Stimulated activated memory B cell treated with anti-CD40 and anti-IgM and Interleukin-4, amounts not matched to agents 10 μg/mL and 1 μg/mL and 100 μg/mL, for 72 hours (primary cell): ENCODE data around the gene UBC.
A peak's percentile ranks its signal among the peaks of the same experiment; 100 is the strongest.

Experiments used
- ATAC-seq: fragments of 150-1000 bp; cut with Tn5 transposase; 2 replicates; pipeline ENCODE4 v1.10.0; 2021
- H3K27ac Mint-ChIP-seq: one replicate; pipeline ENCODE4 v1.8.0; 2022; ENCODE audit warnings: mild to moderate bottlenecking, mixed read lengths
- H3K27me3 Mint-ChIP-seq: one replicate; pipeline ENCODE4 v1.8.0; 2022; ENCODE audit warnings: mixed read lengths
- H3K36me3 Mint-ChIP-seq: one replicate; pipeline ENCODE4 v1.8.0; 2022; ENCODE audit warnings: mixed read lengths
- H3K4me1 Mint-ChIP-seq: one replicate; pipeline ENCODE4 v1.8.0; 2022; ENCODE audit warnings: mixed read lengths
- H3K4me3 Mint-ChIP-seq: one replicate; pipeline ENCODE4 v1.8.0; 2022; ENCODE audit warnings: mild to moderate bottlenecking, moderate library complexity, mixed read lengths
- H3K9me3 Mint-ChIP-seq: one replicate; pipeline ENCODE4 v1.8.0; 2022; ENCODE audit warnings: mixed read lengths

Gene UBC

DNA sequence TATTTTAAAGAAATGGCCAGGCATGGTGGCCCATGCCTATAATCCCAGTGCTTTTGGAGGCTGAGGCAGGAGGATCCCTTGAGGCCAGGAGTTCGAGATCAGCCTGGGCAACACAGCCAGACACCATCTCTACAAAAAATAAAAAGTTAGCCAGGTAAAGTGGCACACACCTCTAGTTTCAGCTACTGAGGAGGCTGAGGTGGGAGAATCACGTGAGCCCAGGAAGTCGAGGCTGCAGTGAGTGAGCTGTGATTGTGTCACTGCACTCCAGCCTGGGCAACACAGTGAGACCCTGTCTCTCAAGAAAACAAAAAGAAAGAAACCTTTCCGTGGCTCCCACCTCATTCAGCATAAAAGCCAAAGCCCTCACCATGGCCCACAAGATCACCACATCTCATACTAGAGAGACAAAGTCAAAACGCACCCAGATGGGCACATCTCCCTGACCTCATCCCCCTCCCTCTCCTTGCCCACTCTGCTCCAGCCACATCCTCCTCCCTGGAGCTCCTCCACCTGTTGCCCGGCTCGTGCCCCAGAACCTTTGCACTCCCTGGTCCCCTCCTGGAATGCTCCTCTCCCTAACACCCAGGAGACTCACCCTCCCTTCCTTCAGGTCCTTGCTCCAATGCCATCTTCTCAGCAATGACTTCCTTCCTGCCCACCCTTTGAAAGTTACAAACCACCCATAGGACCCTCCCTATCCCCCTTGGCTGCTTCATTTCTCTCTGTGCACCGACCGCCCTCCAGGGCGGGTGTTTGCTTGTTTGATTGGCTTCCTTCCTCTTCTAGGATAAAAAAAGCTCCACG lies 46.0 kb downstream of the UBC start:
- no peaks in the 10 kb centered on the region for H3K27me3 Mint-ChIP-seq
- H3K4me1 Mint-ChIP-seq, result peaks cover 24% of the 10 kb centered on the region
- no peaks in the 10 kb centered on the region for H3K9me3 Mint-ChIP-seq
- peak overlapping the region; percentile 78 for H3K27ac Mint-ChIP-seq
- ATAC-seq, result no peak
- peak overlapping the region; percentile 72 for H3K4me3 Mint-ChIP-seq
- no peaks in the 10 kb centered on the region for H3K36me3 Mint-ChIP-seq

DNA sequence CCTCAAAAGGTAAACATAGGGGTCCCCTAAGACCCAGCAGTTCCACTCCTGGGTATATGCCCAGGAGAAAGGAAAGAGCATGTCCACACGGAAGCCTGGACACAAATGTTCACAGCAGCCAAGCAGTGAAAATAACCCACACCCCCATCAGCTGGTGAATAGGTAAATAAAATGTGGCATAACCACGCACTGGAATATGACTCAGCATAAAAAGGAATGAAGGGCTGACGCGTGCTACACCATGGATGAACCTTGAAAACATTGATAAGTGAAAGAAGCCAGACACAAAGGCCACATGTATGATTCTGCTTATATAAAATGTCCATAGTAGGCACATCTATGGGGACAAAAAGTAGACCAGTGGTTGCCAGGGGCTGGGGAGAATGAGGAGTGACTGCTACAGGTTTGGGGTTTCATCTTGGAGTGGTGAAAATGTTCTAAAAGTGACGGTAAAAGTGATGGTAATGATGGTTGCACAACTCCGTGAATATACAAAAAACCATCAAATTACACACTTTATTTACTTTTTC lies 47.0 kb downstream of the UBC start:
- H3K36me3 Mint-ChIP-seq, result no peaks in the 10 kb centered on the region
- no peak overlapping the region for H3K4me3 Mint-ChIP-seq
- no peak for ATAC-seq
- H3K27ac Mint-ChIP-seq, result peak overlapping the region; percentile 44
- no peaks in the 10 kb centered on the region for H3K9me3 Mint-ChIP-seq
- peaks cover 30% of the 10 kb centered on the region for H3K4me1 Mint-ChIP-seq
- H3K27me3 Mint-ChIP-seq, result no peaks in the 10 kb centered on the region

DNA sequence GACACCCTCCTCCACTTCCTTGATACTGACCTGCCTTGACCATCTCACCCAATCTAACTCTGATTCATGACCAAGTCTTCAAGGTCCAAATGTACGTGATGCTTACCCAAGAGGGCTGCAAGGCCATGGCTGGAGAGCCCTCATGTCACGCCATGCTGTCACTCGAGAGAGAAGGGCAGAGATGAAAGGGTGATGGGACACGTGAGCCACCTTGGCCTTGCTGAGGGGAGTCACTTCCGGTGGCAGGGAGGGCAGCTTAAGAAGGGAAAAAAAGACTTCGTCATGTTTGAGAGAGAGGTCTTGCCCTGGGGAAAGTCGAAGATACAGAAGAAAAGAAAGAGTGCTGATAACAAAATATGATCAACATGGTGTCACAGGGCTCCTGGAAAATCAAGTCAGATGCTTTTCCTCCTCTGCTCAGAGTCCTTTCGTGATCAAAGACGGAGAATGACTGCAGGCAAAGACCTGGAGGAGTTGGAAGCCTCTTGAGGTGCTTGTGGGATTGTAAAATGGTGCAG lies 47.5 kb downstream of the UBC start:
- Mint-ChIP-seq H3K4me3 (no peak overlapping the region), H3K36me3 (no peaks in the 10 kb centered on the region), H3K9me3 (no peaks in the 10 kb centered on the region), H3K27ac (no peak overlapping the region), H3K27me3 (no peaks in the 10 kb centered on the region), H3K4me1 (peaks cover 36% of the 10 kb centered on the region)
- no peak for ATAC-seq

DNA sequence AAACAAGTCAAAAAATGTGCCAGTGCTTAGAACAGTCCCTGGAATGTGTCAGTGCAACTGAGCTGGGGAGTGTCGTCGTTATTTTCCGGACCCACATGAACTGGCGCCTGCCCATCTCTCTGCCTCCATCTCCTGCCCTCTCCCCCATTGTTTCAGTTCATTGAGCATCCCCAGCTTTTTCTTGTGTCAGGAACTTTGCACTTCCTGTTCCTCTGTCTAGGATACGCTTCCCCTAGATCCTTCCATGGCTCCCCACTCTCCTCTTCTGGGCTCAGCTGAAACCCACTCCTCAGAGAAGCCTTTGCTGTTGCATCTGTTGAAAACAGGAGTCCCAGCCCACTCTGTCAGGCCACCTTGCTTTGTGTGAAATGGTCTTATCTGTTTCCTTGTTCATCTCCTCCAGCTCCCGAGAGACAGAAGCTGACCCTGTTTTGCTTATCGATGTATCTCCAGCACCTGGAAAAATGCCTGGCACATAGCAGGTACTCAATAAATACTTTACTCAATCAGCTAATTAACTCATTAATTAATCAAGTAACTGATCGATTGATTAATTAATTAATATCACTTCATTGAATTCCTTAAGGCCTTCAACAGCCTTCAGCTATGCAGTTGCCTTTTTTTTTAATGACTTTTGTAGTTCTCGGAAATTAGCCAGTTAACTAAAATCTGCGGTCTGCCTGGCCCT lies 48.1 kb downstream of the UBC start:
- H3K27me3 Mint-ChIP-seq, result no peaks in the 10 kb centered on the region
- H3K9me3 Mint-ChIP-seq, result no peaks in the 10 kb centered on the region
- ATAC-seq, result no peak
- no peaks in the 10 kb centered on the region for H3K36me3 Mint-ChIP-seq
- H3K4me3 Mint-ChIP-seq, result no peak overlapping the region
- peaks cover 42% of the 10 kb centered on the region for H3K4me1 Mint-ChIP-seq
- no peak overlapping the region for H3K27ac Mint-ChIP-seq

DNA sequence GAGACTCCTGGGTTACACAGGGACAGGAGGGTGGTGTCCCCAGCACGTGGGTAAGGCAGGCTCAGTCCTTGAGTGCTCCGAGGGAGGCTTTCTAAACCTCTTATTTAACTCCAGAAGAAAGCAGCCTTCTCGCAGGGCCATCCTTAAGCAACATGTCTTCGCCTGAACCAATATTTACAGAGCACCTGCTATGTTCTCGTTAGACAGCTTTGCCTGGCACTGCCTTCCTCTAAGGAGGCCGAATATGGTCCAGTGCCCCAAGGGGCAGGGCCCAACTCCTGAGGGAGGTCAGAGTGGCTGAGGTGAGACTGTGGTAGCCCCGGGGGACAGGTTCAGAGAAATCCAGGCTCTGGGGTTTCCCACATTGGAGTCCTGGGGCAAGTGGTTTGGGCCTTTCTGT lies 48.7 kb downstream of the UBC start:
- Mint-ChIP-seq H3K27ac (no peak overlapping the region), H3K27me3 (no peaks in the 10 kb centered on the region), H3K9me3 (no peaks in the 10 kb centered on the region), H3K4me1 (peaks cover 45% of the 10 kb centered on the region), H3K36me3 (no peaks in the 10 kb centered on the region), H3K4me3 (no peak overlapping the region)
- no peak for ATAC-seq

DNA sequence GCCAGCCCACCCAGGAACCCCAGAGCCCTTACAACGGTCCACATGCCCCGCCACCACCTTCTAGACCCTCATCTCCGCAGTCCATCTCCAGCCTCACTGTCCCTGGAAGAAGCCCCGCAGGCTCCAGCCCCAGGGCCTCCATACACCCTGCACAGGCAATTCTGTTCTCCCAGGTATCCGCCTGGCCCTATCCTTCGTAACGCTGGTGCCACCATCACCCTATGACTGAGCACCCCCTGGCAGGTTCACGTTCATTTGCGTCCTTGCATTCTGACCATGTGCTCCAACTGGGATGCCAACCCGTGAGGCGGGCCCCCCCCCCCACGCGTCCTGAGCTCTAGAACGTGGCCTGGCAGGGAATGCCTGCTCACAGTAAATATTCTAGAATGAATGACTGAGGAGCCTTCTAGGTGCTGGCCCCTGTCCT lies 50.1 kb downstream of the UBC start:
- no peak for ATAC-seq
- Mint-ChIP-seq H3K9me3 (no peaks in the 10 kb centered on the region), H3K27me3 (no peaks in the 10 kb centered on the region), H3K36me3 (peaks cover 6% of the 10 kb centered on the region), H3K4me1 (peaks cover 49% of the 10 kb centered on the region), H3K27ac (peak overlapping the region; percentile 99), H3K4me3 (peak overlapping the region; percentile 89)

DNA sequence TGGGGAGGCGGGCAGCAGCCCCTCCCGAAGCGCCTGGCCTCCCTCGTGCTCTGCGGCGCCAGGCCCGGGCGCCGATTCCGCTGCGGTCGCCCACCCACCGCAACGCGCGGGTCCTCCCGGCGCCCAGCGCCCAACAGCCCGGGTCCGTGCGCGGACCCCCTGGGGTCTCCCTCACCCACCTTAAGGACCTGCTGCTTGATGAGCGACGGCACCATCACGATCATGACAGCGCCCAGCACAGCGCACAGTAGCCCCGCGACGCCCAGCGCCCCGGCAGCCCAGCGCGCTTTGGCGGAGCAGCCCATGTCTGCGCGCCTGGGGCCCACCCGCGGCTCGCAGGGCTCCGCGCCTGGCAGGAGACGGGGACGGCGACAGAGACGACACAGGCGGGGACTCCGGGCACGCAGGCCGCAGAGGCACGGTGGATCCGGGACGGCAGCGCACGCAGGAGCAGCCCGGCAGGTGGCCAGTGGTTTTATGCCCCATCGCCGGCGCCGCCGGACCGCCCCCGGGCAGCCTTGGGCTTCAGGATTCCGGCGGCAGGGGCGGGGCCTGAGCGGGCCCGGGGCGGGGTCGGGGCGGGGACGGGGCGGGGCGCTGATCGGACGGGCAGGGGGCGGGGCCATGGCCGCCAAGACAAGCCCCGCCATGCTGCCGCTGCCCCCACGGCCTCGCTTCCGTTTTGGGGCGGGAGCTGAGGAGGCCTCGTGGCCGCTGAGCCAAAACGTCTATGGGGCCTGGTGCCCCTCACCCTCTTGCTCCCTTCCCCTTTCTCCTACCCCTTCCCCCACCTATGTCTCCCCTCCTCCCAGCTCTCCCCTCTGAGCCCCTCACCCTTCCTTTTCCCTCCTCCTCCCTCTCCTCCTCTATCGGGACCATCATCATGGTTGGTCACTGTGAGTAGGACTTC lies 50.8 kb downstream of the UBC start, which contains the start of gene SCARB1:
Gene SCARB1 (minus strand): TSS at position 449 of the 910 bp plus-strand sequence. CDS start 144 bp downstream, at position 305.
- peaks cover 6% of the 10 kb centered on the region for H3K36me3 Mint-ChIP-seq
- H3K9me3 Mint-ChIP-seq, result no peaks in the 10 kb centered on the region
- H3K27ac Mint-ChIP-seq, result peak within 1 kb of the TSS; percentile 99
- no peaks in the 10 kb centered on the region for H3K27me3 Mint-ChIP-seq
- peak; percentile 90 for ATAC-seq
- H3K4me3 Mint-ChIP-seq, result peak within 1 kb of the TSS; percentile 89
- H3K4me1 Mint-ChIP-seq, result peaks cover 42% of the 10 kb centered on the region

DNA sequence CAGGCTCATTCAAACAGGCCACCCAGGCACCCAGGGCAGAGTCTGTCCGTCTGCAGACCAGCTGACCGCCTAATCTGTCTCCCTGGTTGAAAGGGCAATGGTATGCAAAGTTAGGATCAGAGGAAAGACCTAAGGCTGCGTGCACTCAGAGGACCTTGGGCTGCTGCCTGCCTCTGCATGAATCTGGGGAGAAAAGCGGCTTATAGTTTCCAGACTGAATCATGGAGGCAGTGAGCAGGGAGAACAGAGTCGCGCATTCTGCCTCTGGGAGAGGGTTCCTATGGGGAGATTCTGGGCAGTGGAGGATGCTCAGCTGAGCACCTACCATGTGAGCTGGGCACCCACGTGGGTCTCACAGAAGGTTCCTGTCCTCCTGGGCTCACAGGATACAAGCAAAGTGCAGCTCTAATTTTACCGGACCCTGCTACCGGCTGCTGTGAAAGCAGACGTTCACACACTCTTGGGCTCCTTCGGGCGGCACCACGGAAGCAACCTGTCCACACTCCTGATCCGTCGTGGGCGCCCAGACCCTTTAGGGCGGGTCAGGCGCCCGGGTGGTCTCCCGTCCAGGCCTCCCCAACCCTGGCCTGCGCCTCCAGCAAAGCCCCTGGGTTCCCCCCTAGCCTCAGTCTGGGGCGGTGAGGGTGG lies 51.6 kb downstream of the UBC start:
- H3K4me1 Mint-ChIP-seq, result peaks cover 38% of the 10 kb centered on the region
- H3K27ac Mint-ChIP-seq, result peak overlapping the region; percentile 99
- no peaks in the 10 kb centered on the region for H3K9me3 Mint-ChIP-seq
- peak; percentile 44 for ATAC-seq
- no peaks in the 10 kb centered on the region for H3K27me3 Mint-ChIP-seq
- H3K36me3 Mint-ChIP-seq, result peaks cover 6% of the 10 kb centered on the region
- peak overlapping the region; percentile 84 for H3K4me3 Mint-ChIP-seq

DNA sequence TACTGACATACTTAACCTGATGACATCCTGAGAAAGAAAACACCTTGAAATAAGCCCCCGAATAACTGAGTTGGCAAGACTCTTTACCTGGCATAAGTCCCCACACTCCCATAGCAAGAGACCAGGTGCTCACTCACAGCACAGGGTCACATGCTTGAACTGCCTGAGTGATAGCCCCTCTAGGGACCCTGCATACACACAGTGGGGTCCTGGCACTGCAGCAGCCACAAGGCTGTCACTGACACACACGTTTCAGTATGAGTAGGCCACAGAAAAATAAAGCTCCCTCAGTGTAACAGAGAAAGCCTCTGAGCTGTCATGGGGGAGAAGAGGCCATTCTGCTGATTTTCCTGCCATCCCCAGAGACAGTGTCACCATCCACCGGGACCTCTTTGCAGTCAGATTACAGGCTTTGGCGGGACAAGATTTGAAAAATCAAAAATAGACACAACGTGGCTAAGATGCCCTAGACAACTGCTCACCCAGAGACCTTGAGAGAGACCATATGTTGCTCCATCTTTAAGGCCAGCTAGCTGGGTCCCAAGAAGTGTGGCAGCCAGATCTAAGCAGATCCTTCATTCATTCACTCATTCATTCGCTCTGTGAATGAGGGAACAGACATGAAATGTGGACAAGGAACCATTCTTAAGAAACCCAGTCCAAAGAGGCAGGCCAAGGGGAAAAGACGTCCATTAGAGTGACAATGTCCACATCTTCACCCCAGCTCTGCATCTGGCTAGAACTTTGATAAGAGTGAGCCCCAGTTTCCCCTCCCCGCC lies 52.4 kb downstream of the UBC start:
- H3K4me3 Mint-ChIP-seq, result peak overlapping the region; percentile 84
- peaks cover 45% of the 10 kb centered on the region for H3K4me1 Mint-ChIP-seq
- no peaks in the 10 kb centered on the region for H3K9me3 Mint-ChIP-seq
- peak overlapping the region; percentile 99 for H3K27ac Mint-ChIP-seq
- peak; percentile 51 for ATAC-seq
- H3K27me3 Mint-ChIP-seq, result no peaks in the 10 kb centered on the region
- peaks cover 13% of the 10 kb centered on the region for H3K36me3 Mint-ChIP-seq
